HEK293 (cell line): ENCODE measurements around the gene LDLR.

ENCODE experiments used
- CTCF ChIP-seq: fragments of 450-650 bp; formaldehyde crosslinking; IDR thresholded peaks from 2 replicates; pipeline ENCODE4 v1.5.1; 2016; ENCODE audit warnings: missing biosample characterization, missing genetic modification characterization
- PRDM10 ChIP-seq: fragments of 450-650 bp; formaldehyde crosslinking; IDR thresholded peaks from 2 replicates; pipeline ENCODE4 v1.5.1; 2016; ENCODE audit warnings: missing biosample characterization, missing genetic modification characterization
- TCF7L2 ChIP-seq: IDR thresholded peaks from 2 replicates; pipeline ENCODE4 v1.6.1; 2011; ENCODE audit warnings: low read depth, mild to moderate bottlenecking, inconsistent platforms, low read length, moderate library complexity, borderline replicate concordance
- ZBTB8A ChIP-seq: fragments of 450-650 bp; formaldehyde crosslinking; IDR thresholded peaks from 2 replicates; pipeline ENCODE4 v1.5.1; 2016; ENCODE audit warnings: missing biosample characterization, missing genetic modification characterization
- ZNF274 ChIP-seq, 2 experiments: fragments of 200-500 bp in 1 of 2; fragments of 450-650 bp in 1 of 2; sonication (Bioruptor generic) in 1 of 2; formaldehyde crosslinking in 1 of 2; IDR thresholded peaks; 2 replicates each; pipeline versions ENCODE4 v1.5.1 to v1.6.1; 2014 to 2016; ENCODE audit warnings: borderline replicate concordance in 1 of 2, inconsistent platforms in 1 of 2, low read length in 1 of 2, missing biosample characterization in 1 of 2, missing genetic modification characterization in 1 of 2
- ZNF292 ChIP-seq: fragments of 450-650 bp; formaldehyde crosslinking; IDR thresholded peaks from 2 replicates; pipeline ENCODE4 v1.5.1; 2016; ENCODE audit warnings: low read depth, missing biosample characterization, missing genetic modification characterization, borderline replicate concordance
- ZNF416 ChIP-seq: fragments of 450-650 bp; formaldehyde crosslinking; IDR thresholded peaks from 2 replicates; pipeline ENCODE4 v1.5.1; 2016; ENCODE audit warnings: missing biosample characterization, missing genetic modification characterization
- ZNF501 ChIP-seq: fragments of 450-650 bp; formaldehyde crosslinking; IDR thresholded peaks from 2 replicates; pipeline ENCODE4 v1.5.1; 2016; ENCODE audit warnings: missing biosample characterization, missing genetic modification characterization
- ZNF639 ChIP-seq: fragments of 450-650 bp; formaldehyde crosslinking; IDR thresholded peaks from 2 replicates; pipeline ENCODE4 v1.5.1; 2016; ENCODE audit warnings: missing biosample characterization, missing genetic modification characterization

GRCh38 chr19:11058246-11059030 is 30.8 kb upstream of the LDLR start:
- no peak for TF ChIP-seq PRDM10
- TF ChIP-seq CTCF (tag by site-specific recombination) = no peak
- no peak for TF ChIP-seq TCF7L2
- TF ChIP-seq ZNF416 (tag by site-specific recombination) = no peak
- no peak for TF ChIP-seq ZNF501 (tag by site-specific recombination)
- TF ChIP-seq ZNF639 (tag by site-specific recombination) = no peak
- no peak for TF ChIP-seq ZBTB8A (tag by site-specific recombination)
- no peak for TF ChIP-seq ZNF274 (IDR thresholded peaks at IDR 0.05; ENCODE audit: low read length)
- no peak for TF ChIP-seq ZNF274 (tag by site-specific recombination; IDR thresholded peaks at IDR 0.05; ENCODE audit: borderline replicate concordance)
- no peak for TF ChIP-seq ZNF292 (tag by site-specific recombination)
